CD4-positive, alpha-beta T cell (primary cell): ENCODE data around the gene NUDT9. TPM values are rescaled to one million over a fixed set of nuclear protein-coding genes. Genes with fewer than 3 reads are reported as not detected.
"Not testable (repeated sequence)": the region's sequence is repeated elsewhere in the genome, so short reads cannot be mapped to it uniquely, and the experiment has no call there.

Experiments
- ATAC-seq: fragments of 200-7000 bp; cut with Tn5 transposase; one replicate; pipeline ENCODE4 v1.10.0; 2022; ENCODE audit warnings: mild to moderate bottlenecking; ENCODE audit not compliant: poor library complexity
- CTCF ChIA-PET: fragments of 350-600 bp; sonication (Branson Sonifier 250); formaldehyde crosslinking; loops from one replicate; lab custom pipeline; 2021; ENCODE audit warnings: antibody characterized with exemption, inconsistent platforms; lab: Charles Lee
- POLR2A ChIA-PET: fragments of 350-600 bp; sonication (Branson Sonifier 250); formaldehyde crosslinking; loops from one replicate; lab custom pipeline; 2021; ENCODE audit warnings: antibody characterized with exemption, inconsistent platforms; lab: Charles Lee
- DNase-seq, 14 experiments: peaks; one replicate each; pipeline ENCODE4 v3.0.0-alpha.2; 2013 to 2020; ENCODE audit warnings: mixed read lengths in 2 of 14
- H3K27ac ChIP-seq, 2 donors: one replicate each; pipeline versions ENCODE4 v1.5.1 to v1.7.0; 2013; ENCODE audit warnings: low read length in 2 of 2, low read depth in 1 of 2, mild to moderate bottlenecking in 1 of 2
- H3K27me3 ChIP-seq, 2 experiments: 1 replicate in 1 of 2; 2 replicates in 1 of 2; pipeline versions ENCODE4 v1.6.1 to v1.7.0; 2013; ENCODE audit warnings: low read length in 2 of 2, control low read depth in 1 of 2, mild to moderate bottlenecking in 1 of 2, moderate library complexity in 1 of 2; ENCODE audit not compliant: insufficient read depth in 2 of 2, control insufficient read depth in 1 of 2
- H3K36me3 ChIP-seq: one replicate; pipeline ENCODE4 v1.6.1; 2013; ENCODE audit warnings: low read length, control low read depth; ENCODE audit not compliant: insufficient read depth
- H3K4me1 ChIP-seq: one replicate; pipeline ENCODE4 v1.6.1; 2013; ENCODE audit warnings: low read length, control low read depth; ENCODE audit not compliant: insufficient read depth
- H3K4me3 ChIP-seq: one replicate; pipeline ENCODE4 v1.5.1; 2013; ENCODE audit warnings: mild to moderate bottlenecking, low read length, moderate library complexity
- H3K9me3 ChIP-seq, 2 experiments: 1 replicate in 1 of 2; 2 replicates in 1 of 2; pipeline versions ENCODE4 v1.6.1 to v1.7.0; 2013; ENCODE audit warnings: low read length in 2 of 2, mild to moderate bottlenecking in 2 of 2, control low read depth in 1 of 2, moderate library complexity in 1 of 2; ENCODE audit not compliant: control insufficient read depth in 1 of 2, insufficient read depth in 1 of 2
- H3K27ac Mint-ChIP-seq: one replicate; pipeline ENCODE4 v1.8.0; 2020; ENCODE audit warnings: mixed read lengths
- H3K27me3 Mint-ChIP-seq: one replicate; pipeline ENCODE4 v1.8.0; 2021; ENCODE audit warnings: mixed read lengths
- H3K36me3 Mint-ChIP-seq: one replicate; pipeline ENCODE4 v1.8.0; 2021; ENCODE audit warnings: low read depth, mixed read lengths
- H3K4me1 Mint-ChIP-seq: one replicate; pipeline ENCODE4 v1.8.0; 2021; ENCODE audit warnings: low read depth, mixed read lengths
- H3K4me3 Mint-ChIP-seq: one replicate; pipeline ENCODE4 v1.8.0; 2020; ENCODE audit warnings: mild to moderate bottlenecking, mixed read lengths
- H3K9me3 Mint-ChIP-seq: one replicate; pipeline ENCODE4 v1.8.0; 2020; ENCODE audit warnings: mixed read lengths
- intact Hi-C, 2 experiments: fragments of 100-400 bp; cut with DNase I in 1 of 2; cut with micrococcal nuclease in 1 of 2; formaldehyde crosslinking; loops; one replicate each; pipeline versions ENCODE4 v1.15.1 to v1.9.0; 2023 to 2025; cut with DNase I, micrococcal nuclease
- total RNA-seq, 174 experiments: library from RNA in 2 of 174; stranded (reverse) in 2 of 174; gene quantifications; one replicate each; pipeline ENCODE4 v1.2.3 and lab custom pipeline; 2021 to 2026
- TF ChIP-seq, protein P1 (sequence below): fragments of 200-600 bp; IDR thresholded peaks from one replicate; pipeline ENCODE4 v1.8.0; 2022; ENCODE audit warnings: antibody characterized with exemption, mild to moderate bottlenecking

NUDT9 gene
- total RNA-seq, 2 experiments from 2014 or later = 4.4 to 4.8 TPM

DNA sequence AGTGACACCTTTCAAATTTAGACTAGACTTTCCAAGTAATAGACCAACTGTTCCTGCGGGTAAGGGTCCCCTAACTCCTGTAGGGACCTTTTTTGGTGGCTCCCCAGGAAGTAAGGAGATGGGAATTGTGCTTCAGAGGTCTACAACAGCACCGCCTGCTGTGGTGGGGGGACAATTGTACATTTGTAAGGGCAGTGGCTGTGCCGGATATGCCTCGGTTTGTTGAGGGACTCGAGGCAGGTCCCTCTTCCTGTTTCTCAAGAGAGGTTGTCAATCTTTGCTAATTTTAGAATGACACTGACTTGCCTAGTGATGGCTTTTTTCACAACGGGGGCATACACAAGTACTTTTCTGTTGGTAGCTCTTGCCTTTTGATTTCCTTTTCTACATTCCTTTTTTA lies 15.9 kb upstream of the NUDT9 start:
- H3K4me1 ChIP-seq = peaks cover 2% of the 10 kb centered on the region
- no peak overlapping the region for H3K27ac ChIP-seq
- no peak overlapping the region for H3K4me3 Mint-ChIP-seq
- no peak for ATAC-seq
- H3K9me3 ChIP-seq = no peaks in the 10 kb centered on the region
- no peak overlapping the region for H3K27ac Mint-ChIP-seq
- POLR2A ChIA-PET = no interaction called here
- peaks cover 3 to 10% of the 10 kb centered on the region in 2 experiments for H3K27me3 ChIP-seq
- peak in 2 of 14 experiments; percentile 17 to 19 for DNase-seq
- no peaks in the 10 kb centered on the region for H3K9me3 Mint-ChIP-seq
- H3K4me3 ChIP-seq = no peak overlapping the region
- TF ChIP-seq, protein P1, sequence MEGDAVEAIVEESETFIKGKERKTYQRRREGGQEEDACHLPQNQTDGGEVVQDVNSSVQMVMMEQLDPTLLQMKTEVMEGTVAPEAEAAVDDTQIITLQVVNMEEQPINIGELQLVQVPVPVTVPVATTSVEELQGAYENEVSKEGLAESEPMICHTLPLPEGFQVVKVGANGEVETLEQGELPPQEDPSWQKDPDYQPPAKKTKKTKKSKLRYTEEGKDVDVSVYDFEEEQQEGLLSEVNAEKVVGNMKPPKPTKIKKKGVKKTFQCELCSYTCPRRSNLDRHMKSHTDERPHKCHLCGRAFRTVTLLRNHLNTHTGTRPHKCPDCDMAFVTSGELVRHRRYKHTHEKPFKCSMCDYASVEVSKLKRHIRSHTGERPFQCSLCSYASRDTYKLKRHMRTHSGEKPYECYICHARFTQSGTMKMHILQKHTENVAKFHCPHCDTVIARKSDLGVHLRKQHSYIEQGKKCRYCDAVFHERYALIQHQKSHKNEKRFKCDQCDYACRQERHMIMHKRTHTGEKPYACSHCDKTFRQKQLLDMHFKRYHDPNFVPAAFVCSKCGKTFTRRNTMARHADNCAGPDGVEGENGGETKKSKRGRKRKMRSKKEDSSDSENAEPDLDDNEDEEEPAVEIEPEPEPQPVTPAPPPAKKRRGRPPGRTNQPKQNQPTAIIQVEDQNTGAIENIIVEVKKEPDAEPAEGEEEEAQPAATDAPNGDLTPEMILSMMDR = no peak
- CTCF ChIA-PET = no interaction called here
- H3K4me1 Mint-ChIP-seq = peaks cover 17% of the 10 kb centered on the region
- H3K27me3 Mint-ChIP-seq = peaks cover 30% of the 10 kb centered on the region
- intact Hi-C loops = no loop called here
- H3K36me3 Mint-ChIP-seq = no peaks in the 10 kb centered on the region
- H3K36me3 ChIP-seq = no peaks in the 10 kb centered on the region

DNA sequence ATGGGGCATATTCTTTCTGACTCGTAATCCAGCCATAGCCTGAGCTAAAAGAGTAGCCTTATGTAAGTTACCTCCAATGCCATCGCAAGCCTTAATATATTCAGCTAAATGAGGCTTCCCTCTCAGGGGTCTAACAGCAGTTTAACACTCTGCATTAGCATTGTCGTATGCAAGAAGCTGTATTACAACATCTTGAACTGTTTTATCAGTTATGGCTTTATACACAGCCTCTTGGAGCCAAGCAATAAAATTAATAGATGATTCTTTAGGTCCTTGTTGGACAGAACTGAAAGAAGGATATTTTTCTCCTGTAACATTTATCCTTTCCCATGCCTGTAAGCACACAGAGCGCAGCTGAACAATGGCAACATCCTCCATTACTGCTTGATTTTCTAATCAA lies 15.5 kb upstream of the NUDT9 start:
- H3K36me3 ChIP-seq, H3K9me3 Mint-ChIP-seq, H3K27ac ChIP-seq, POLR2A ChIA-PET, DNase-seq, H3K27ac Mint-ChIP-seq, H3K4me3 ChIP-seq, H3K4me3 Mint-ChIP-seq, H3K27me3 ChIP-seq, H3K4me1 ChIP-seq, H3K36me3 Mint-ChIP-seq, ATAC-seq, CTCF ChIA-PET, intact Hi-C loops, H3K9me3 ChIP-seq: not testable (repeated sequence)
- peaks cover 30% of the 10 kb centered on the region for H3K27me3 Mint-ChIP-seq
- H3K4me1 Mint-ChIP-seq = peaks cover 17% of the 10 kb centered on the region

DNA sequence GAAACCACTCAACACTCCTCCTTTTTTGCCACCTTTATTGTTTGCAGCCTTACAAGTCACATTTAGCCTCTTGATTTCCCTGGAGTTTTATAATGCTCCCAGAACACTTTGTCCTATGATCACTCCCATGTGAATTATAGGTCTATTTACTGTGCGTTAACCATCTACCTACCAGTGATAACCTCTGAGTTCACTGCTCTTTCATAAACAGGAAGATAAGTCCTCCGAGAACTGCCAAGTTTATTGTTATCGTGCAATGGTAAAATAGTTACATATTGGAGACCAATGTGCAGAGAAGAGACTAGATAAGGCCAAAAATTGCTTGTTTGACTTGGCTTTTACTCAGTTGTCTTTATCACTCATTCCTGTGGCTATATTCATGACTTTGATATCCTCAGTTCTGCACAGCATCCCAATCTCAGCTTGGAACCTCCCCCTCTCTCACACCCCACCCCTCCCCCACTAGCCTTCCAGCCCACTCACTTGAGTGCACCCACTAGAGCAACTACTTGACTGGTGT lies 12.9 kb upstream of the NUDT9 start:
- no peaks in the 10 kb centered on the region for H3K36me3 Mint-ChIP-seq
- peaks cover 17% of the 10 kb centered on the region for H3K4me1 Mint-ChIP-seq
- H3K27ac Mint-ChIP-seq = no peak overlapping the region
- no peak overlapping the region for H3K4me3 Mint-ChIP-seq
- TF ChIP-seq, protein P1 = no peak
- POLR2A ChIA-PET = no interaction called here
- peaks cover 2% of the 10 kb centered on the region for H3K4me1 ChIP-seq
- CTCF ChIA-PET = interaction anchor here (0.6 kb wide), 1 partner anchor 22 kb away, joined by 4 read pairs; no protein-coding TSS in a partner anchor
- H3K9me3 Mint-ChIP-seq = no peaks in the 10 kb centered on the region
- H3K27me3 Mint-ChIP-seq = peaks cover 37% of the 10 kb centered on the region
- intact Hi-C loops = no loop called here
- no peaks in the 10 kb centered on the region for H3K9me3 ChIP-seq
- H3K4me3 ChIP-seq = no peak overlapping the region
- ATAC-seq (no peak), DNase-seq (no peak)
- H3K36me3 ChIP-seq = no peaks in the 10 kb centered on the region
- H3K27ac ChIP-seq = no peak overlapping the region
- peaks cover 3 to 10% of the 10 kb centered on the region in 2 experiments for H3K27me3 ChIP-seq

DNA sequence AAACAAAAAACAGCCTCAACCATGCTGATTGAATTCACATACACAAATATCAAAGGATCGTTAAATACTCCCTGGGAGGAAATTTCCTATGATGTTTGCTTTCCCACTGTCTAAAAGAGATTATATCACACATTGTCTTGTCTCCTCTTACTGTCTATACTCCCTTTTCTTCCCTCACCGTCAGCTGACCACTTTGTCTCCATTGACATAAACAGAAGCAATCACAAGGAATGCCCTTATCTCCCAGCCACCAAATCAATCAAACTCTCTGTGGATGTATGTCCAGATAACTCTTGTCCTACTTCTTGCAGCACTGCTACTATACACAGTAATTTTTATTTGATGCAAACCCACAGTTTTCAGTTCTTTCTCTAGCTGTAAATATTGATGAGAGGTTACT lies 12.2 kb upstream of the NUDT9 start:
- intact Hi-C loops = no loop called here
- Histone ChIP-seq H3K27me3 (peaks cover 3 to 10% of the 10 kb centered on the region in 2 experiments), H3K36me3 (no peaks in the 10 kb centered on the region), H3K9me3 (no peaks in the 10 kb centered on the region), H3K27ac (no peak overlapping the region), H3K4me1 (peaks cover 2% of the 10 kb centered on the region), H3K4me3 (no peak overlapping the region)
- Mint-ChIP-seq H3K36me3 (no peaks in the 10 kb centered on the region), H3K27ac (no peak overlapping the region), H3K4me1 (peaks cover 17% of the 10 kb centered on the region), H3K27me3 (peaks cover 37% of the 10 kb centered on the region), H3K4me3 (no peak overlapping the region), H3K9me3 (no peaks in the 10 kb centered on the region)
- TF ChIP-seq, protein P1 = no peak
- ChIA-PET POLR2A (no interaction called here), CTCF (no interaction called here)
- ATAC-seq (no peak), DNase-seq (no peak)
